PC-9 (cell line): Measurements from ENCODE around the gene GSC2. TPM values are rescaled to one million over a fixed set of nuclear protein-coding genes. Genes with fewer than 3 reads are reported as not detected.

Experiments
- BruUV-seq: library from RNA; stranded (reverse); fragments of 400-500 nt; replicated peaks from 2 replicates; lab custom pipeline; 2021; lab: Mats Ljungman, UMichigan
- CTCF ChIA-PET: fragments of 300-600 bp; sonication (Branson Sonifier 250); formaldehyde crosslinking; loops from one replicate; lab custom pipeline; 2022; ENCODE audit warnings: antibody characterized with exemption; lab: Charles Lee
- POLR2A ChIA-PET: fragments of 300-600 bp; sonication (Branson Sonifier 250); formaldehyde crosslinking; loops from one replicate; lab custom pipeline; 2022; ENCODE audit warnings: antibody characterized with exemption; ENCODE audit not compliant: unreplicated experiment; lab: Charles Lee
- DNase-seq, 2 experiments: peaks; one replicate each; pipeline versions ENCODE4 v3.0.0 to v3.0.0-alpha.2; 2015 to 2022; ENCODE audit warnings: mixed read lengths in 1 of 2
- H2AFZ ChIP-seq: fragments of 200-600 bp; sonication (generic); 2 replicates; pipeline ENCODE4 v1.8.1; 2017; ENCODE audit warnings: antibody characterized with exemption
- H3F3A ChIP-seq: fragments of 200-600 bp; sonication (generic); 2 replicates; pipeline ENCODE4 v1.8.1; 2017; ENCODE audit warnings: antibody characterized with exemption, mild to moderate bottlenecking, low read depth; ENCODE audit not compliant: insufficient read depth
- H3K27ac ChIP-seq: fragments of 200-600 bp; sonication (generic); 2 replicates; pipeline ENCODE4 v1.6.1; 2016; ENCODE audit warnings: mixed run types
- H3K27me3 ChIP-seq: fragments of 200-600 bp; sonication (generic); 2 replicates; pipeline ENCODE4 v1.6.1; 2016; ENCODE audit warnings: low read depth, mixed run types; ENCODE audit not compliant: insufficient read depth
- H3K36me3 ChIP-seq: fragments of 200-600 bp; sonication (generic); 2 replicates; pipeline ENCODE4 v1.6.1; 2016; ENCODE audit warnings: low read depth, mixed run types
- H3K4me1 ChIP-seq: fragments of 200-600 bp; sonication (generic); replicated peaks from 2 replicates; pipeline ENCODE4 v1.6.1; 2016; ENCODE audit warnings: mixed run types; ENCODE audit not compliant: insufficient read depth
- H3K4me2 ChIP-seq: fragments of 200-600 bp; sonication (generic); 2 replicates; pipeline ENCODE4 v1.6.1; 2017; ENCODE audit warnings: mixed run types
- H3K4me3 ChIP-seq: fragments of 200-600 bp; sonication (generic); 2 replicates; pipeline ENCODE4 v1.6.1; 2016; ENCODE audit warnings: mixed run types
- H3K79me2 ChIP-seq: fragments of 200-600 bp; sonication (generic); 2 replicates; pipeline ENCODE4 v1.6.1; 2017; ENCODE audit warnings: low read depth, mixed run types
- H3K9me2 ChIP-seq: fragments of 200-600 bp; sonication (generic); 2 replicates; pipeline ENCODE4 v1.8.1; 2017; ENCODE audit warnings: mild to moderate bottlenecking; ENCODE audit not compliant: insufficient read depth
- H3K9me3 ChIP-seq: fragments of 200-600 bp; sonication (generic); 2 replicates; pipeline ENCODE4 v1.8.1; 2016; ENCODE audit warnings: low read depth; ENCODE audit not compliant: insufficient read depth
- H4K20me1 ChIP-seq: fragments of 200-600 bp; sonication (generic); 2 replicates; pipeline ENCODE4 v1.8.1; 2017; ENCODE audit not compliant: insufficient read depth
- EZH2 ChIP-seq: fragments of 200-600 bp; sonication (generic); IDR thresholded peaks from 2 replicates; pipeline ENCODE4 v1.8.0; 2017; ENCODE audit warnings: antibody characterized with exemption, low read depth
- intact Hi-C: fragments of 100-400 bp; cut with micrococcal nuclease; formaldehyde crosslinking; loops from one replicate; pipeline ENCODE4 v1.10.0; 2022; ENCODE audit not compliant: unreplicated experiment
- total RNA-seq: library from RNA; stranded (reverse); gene quantifications from 2 replicates; pipeline ENCODE4 v1.2.3, GENCODE V29; 2021
- TF ChIP-seq, protein P1 (sequence below): fragments of 200-600 bp; sonication (generic); conservative IDR thresholded peaks from 2 replicates; pipeline ENCODE4 v1.6.1; 2017; ENCODE audit warnings: mixed run types, antibody characterized with exemption, mild to moderate bottlenecking, moderate library complexity

The GSC2 gene
- total RNA-seq, 1 experiment from 2014 or later: not detected

DNA sequence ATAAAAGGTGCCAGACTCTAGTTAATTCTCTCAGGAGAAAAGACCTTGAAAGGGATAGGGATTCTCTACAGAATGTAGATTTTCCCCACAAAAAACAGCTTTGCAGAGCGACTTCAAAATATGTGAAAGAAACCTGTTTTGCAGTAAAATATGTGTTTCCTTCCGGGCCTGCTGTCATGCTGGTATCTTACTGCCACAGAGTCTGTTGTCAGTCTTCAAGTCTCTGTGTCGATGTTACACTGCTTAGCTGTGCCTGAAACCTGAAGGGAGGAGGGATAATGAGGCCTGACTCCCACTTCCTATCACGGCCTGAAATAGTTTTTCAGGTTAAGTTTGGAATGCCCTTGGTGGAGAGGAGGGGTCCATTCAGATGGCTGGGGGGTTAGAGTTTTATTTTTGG, 26.2 kb downstream of the GSC2 start:
- Histone ChIP-seq H3K4me1 (peaks cover 15% of the 10 kb centered on the region), H3K36me3 (no peaks in the 10 kb centered on the region), H3K4me2 (no peak overlapping the region), H3F3A (no peaks in the 10 kb centered on the region), H3K27me3 (no peaks in the 10 kb centered on the region), H3K27ac (no peak overlapping the region), H3K9me2 (no peaks in the 10 kb centered on the region), H3K79me2 (peaks cover 27% of the 10 kb centered on the region), H4K20me1 (peaks cover 11% of the 10 kb centered on the region; the same call in 1 of the 2 replicates), H3K4me3 (no peak overlapping the region), H2AFZ (no peak overlapping the region), H3K9me3 (no peaks in the 10 kb centered on the region)
- DNase-seq: no peak
- POLR2A ChIA-PET: no interaction called here
- intact Hi-C loops: no loop called here
- TF ChIP-seq EZH2: no peak
- TF ChIP-seq, protein P1, sequence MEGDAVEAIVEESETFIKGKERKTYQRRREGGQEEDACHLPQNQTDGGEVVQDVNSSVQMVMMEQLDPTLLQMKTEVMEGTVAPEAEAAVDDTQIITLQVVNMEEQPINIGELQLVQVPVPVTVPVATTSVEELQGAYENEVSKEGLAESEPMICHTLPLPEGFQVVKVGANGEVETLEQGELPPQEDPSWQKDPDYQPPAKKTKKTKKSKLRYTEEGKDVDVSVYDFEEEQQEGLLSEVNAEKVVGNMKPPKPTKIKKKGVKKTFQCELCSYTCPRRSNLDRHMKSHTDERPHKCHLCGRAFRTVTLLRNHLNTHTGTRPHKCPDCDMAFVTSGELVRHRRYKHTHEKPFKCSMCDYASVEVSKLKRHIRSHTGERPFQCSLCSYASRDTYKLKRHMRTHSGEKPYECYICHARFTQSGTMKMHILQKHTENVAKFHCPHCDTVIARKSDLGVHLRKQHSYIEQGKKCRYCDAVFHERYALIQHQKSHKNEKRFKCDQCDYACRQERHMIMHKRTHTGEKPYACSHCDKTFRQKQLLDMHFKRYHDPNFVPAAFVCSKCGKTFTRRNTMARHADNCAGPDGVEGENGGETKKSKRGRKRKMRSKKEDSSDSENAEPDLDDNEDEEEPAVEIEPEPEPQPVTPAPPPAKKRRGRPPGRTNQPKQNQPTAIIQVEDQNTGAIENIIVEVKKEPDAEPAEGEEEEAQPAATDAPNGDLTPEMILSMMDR: no peak
- CTCF ChIA-PET: no interaction called here
- no TSS peak for BruUV-seq

DNA sequence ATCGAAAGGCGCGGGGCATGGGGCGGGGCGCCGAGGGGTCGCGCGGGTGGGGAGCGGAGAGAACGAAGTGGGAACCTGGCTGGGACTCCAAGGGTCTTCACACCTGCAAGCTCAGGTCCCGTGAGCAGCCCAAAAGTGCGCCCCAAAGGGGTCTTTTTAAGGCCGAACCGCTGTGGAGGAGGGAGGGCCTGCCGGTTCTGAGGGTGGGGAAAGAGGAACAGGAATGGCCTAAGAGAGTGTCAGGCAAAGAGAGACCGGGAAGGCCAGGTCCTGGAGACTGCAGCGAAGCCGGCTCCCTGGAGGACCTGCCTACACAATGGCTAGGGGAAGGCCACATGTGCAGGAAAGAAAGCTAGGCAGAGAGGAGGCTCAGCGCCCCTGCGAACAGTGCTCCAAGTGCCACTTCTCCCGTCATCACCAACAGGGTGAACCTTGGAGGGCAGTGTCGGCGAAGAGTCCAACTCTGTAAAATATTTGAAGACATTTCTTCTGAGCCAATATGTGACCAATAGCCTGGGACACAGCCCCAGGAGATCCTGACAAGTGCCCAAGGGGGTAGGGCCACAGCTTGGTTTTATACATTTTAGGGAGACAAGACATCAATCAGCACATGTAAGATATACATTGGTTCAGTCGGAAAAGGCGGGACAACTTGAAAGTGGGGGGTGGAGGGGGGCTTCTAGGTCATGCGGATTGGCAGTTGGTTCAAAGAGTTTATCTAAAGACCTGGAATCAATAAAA, 27.2 kb downstream of the GSC2 start:
- Histone ChIP-seq H3F3A (no peaks in the 10 kb centered on the region), H3K79me2 (peaks cover 37% of the 10 kb centered on the region), H3K36me3 (no peaks in the 10 kb centered on the region), H3K9me3 (no peaks in the 10 kb centered on the region), H3K27me3 (no peaks in the 10 kb centered on the region), H3K4me3 (peak overlapping the region; percentile 82; the same call in 1 of the 2 replicates), H3K4me1 (peaks cover 15% of the 10 kb centered on the region), H2AFZ (peak overlapping the region; percentile 91), H4K20me1 (peaks cover 17% of the 10 kb centered on the region), H3K9me2 (no peaks in the 10 kb centered on the region), H3K27ac (no peak overlapping the region), H3K4me2 (peak overlapping the region; percentile 82)
- POLR2A ChIA-PET: no interaction called here
- CTCF ChIA-PET: no interaction called here
- BruUV-seq: no TSS peak
- no peak for TF ChIP-seq EZH2
- TF ChIP-seq, protein P1: no peak
- no peak for DNase-seq
- intact Hi-C loops: no loop called here

DNA sequence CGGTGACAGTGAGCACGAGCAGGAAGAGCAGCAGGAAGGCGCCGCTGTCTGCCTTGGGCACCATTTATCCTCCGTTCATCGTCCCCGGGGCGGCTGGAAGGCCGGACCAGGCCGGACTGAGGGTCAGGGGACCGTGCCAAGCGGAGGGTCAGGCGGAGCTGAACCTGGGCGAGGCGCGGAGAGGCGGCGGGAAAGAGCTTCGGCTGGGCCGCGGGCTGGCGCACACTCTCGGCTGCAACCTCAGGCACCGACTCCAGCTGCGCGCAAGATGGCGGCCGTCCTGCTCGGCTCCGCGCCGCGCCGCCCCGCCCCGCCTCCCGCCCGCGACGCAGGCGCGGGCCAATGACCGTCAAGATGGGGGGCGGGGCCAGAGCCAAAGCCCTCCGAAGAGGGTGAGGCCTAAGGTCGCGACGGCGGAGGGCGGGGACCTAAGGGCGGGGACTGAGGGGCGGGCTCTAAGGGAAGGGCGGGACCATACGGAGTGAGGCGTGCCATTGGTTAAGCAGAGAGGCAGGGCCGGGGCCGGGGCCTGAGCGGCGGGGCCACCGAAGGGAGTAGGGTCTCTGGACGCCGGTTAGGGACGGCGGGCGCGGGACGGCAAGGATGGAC, 27.8 kb downstream of the GSC2 start, which contains the start of gene DGCR2:
Gene DGCR2, minus strand, starts transcription at position 270 of the 609 bp plus-strand sequence. Its CDS starts 206 bp downstream, at position 64.
- POLR2A ChIA-PET: interaction anchor here (0.7 kb wide), 1 partner anchor 189 kb away, joined by 6 read pairs; no protein-coding TSS in a partner anchor
- Histone ChIP-seq H4K20me1 (peaks cover 17% of the 10 kb centered on the region), H3K9me3 (no peaks in the 10 kb centered on the region), H3K27ac (peak within 1 kb of the TSS; percentile 53), H3F3A (no peaks in the 10 kb centered on the region), H2AFZ (peak within 1 kb of the TSS; percentile 91), H3K79me2 (peaks cover 44% of the 10 kb centered on the region), H3K9me2 (no peaks in the 10 kb centered on the region), H3K4me3 (peak within 1 kb of the TSS; percentile 82), H3K4me2 (peak within 1 kb of the TSS; percentile 94), H3K4me1 (peaks cover 15% of the 10 kb centered on the region), H3K36me3 (no peaks in the 10 kb centered on the region), H3K27me3 (no peaks in the 10 kb centered on the region)
- CTCF ChIA-PET: no interaction called here
- DNase-seq: peak; percentile 67 to 89
- BruUV-seq: no TSS peak
- intact Hi-C loops: no loop called here
- TF ChIP-seq, protein P1: no peak
- no peak for TF ChIP-seq EZH2
